Left colon (tissue), 2 donors: ENCODE results near the gene JAKMIP1. TPM values are rescaled to one million over a fixed set of nuclear protein-coding genes. Genes with fewer than 3 reads are reported as not detected.

Source experiments
- ATAC-seq: fragments of 200-7000 bp; cut with Tn5 transposase; one replicate; pipeline ENCODE4 v1.9.1; 2020; ENCODE audit warnings: mild to moderate bottlenecking, moderate library complexity
- DNase-seq, 2 donors: peaks; one replicate each; pipeline ENCODE4 v3.0.0-alpha.2; 2020
- intact Hi-C, 2 donors: fragments of 100-400 bp; cut with DNase I in 1 of 2; cut with micrococcal nuclease in 1 of 2; formaldehyde crosslinking; loops; one replicate each; pipeline versions ENCODE4 v1.11.2 to v1.14.0; 2022; cut with DNase I, micrococcal nuclease
- total RNA-seq, 2 donors: library from RNA; stranded (reverse); fragmentation: NEBNext Ultra II Directional; extraction: Animal tissue kit (Norgen Biotek cat#: 25700); gene quantifications; one replicate each; pipeline ENCODE4 v1.2.1, GENCODE V29; 2021
- donor health status: DM: no; HTN: no; CAD: no.
- donor health status: DM: yes; HTN: yes; CAD: no.

Gene JAKMIP1
- total RNA-seq, 2 donors from 2014 or later = 0.37 to 0.42 TPM

GRCh38 chr4:6206771-6207290, 6.5 kb upstream of the JAKMIP1 start:
- ATAC-seq (no peak), DNase-seq (no peak)
- intact Hi-C loops = no loop called here

- DNase-seq (no peak), ATAC-seq (no peak)
- intact Hi-C loops = no loop called here
These were observed 5.6 kb upstream of the JAKMIP1 start for GRCh38 chr4:6205973-6206372.

GRCh38 chr4:6205567-6205931, 5.2 kb upstream of the JAKMIP1 start:
- DNase-seq (no peak), ATAC-seq (no peak)
- intact Hi-C loops = no loop called here

- intact Hi-C loops = no loop called here
- no peak for DNase-seq
- no peak for ATAC-seq
These were observed 4.7 kb upstream of the JAKMIP1 start for GRCh38 chr4:6204871-6205566.

- ATAC-seq = no peak
- DNase-seq = no peak
- intact Hi-C loops = no loop called here
These were observed 3.7 kb upstream of the JAKMIP1 start for GRCh38 chr4:6204098-6204497.

- ATAC-seq (no peak), DNase-seq (no peak)
- intact Hi-C loops = no loop called here
These were observed 1.3 kb upstream of the JAKMIP1 start for GRCh38 chr4:6201580-6202091.

GRCh38 chr4:6200922-6201362, 593 bp upstream of the JAKMIP1 start:
- DNase-seq = peak in 1 of 2 donors; percentile 8
- intact Hi-C loops = no loop called here
- no peak for ATAC-seq

GRCh38 chr4:6199422-6199921, 877 bp downstream of the JAKMIP1 start:
- no peak for DNase-seq
- intact Hi-C loops = no loop called here
- no peak for ATAC-seq

GRCh38 chr4:6198768-6199421, 1.5 kb downstream of the JAKMIP1 start:
- intact Hi-C loops = no loop called here
- ATAC-seq = no peak
- no peak for DNase-seq

- intact Hi-C loops = no loop called here
- no peak for ATAC-seq
These were observed 2.1 kb downstream of the JAKMIP1 start for GRCh38 chr4:6198278-6198677.

GRCh38 chr4:6197433-6198174, 2.7 kb downstream of the JAKMIP1 start:
- no peak for ATAC-seq
- DNase-seq = no peak
- intact Hi-C loops = no loop called here

More at GRCh38 chr4:6198278-6198677, 2.1 kb downstream of the JAKMIP1 start:
- no peak for DNase-seq

- no peak for DNase-seq
These were observed 3.5 kb downstream of the JAKMIP1 start for GRCh38 chr4:6196871-6197270.

GRCh38 chr4:6196324-6196723, 4.0 kb downstream of the JAKMIP1 start:
- ATAC-seq = no peak
- DNase-seq = no peak
- intact Hi-C loops = no loop called here

More at GRCh38 chr4:6196871-6197270, 3.5 kb downstream of the JAKMIP1 start:
- intact Hi-C loops = no loop called here
- no peak for ATAC-seq

GRCh38 chr4:6195602-6196319, 4.6 kb downstream of the JAKMIP1 start:
- no peak for DNase-seq
- intact Hi-C loops = no loop called here
- ATAC-seq = no peak

- DNase-seq = no peak
- intact Hi-C loops = no loop called here
- ATAC-seq = no peak
These were observed 5.7 kb downstream of the JAKMIP1 start for GRCh38 chr4:6194458-6195195.

GRCh38 chr4:6193399-6193798, 7.0 kb downstream of the JAKMIP1 start:
- DNase-seq (no peak), ATAC-seq (no peak)
- intact Hi-C loops = no loop called here

- intact Hi-C loops = no loop called here
- ATAC-seq = no peak
- no peak for DNase-seq
These were observed 8.1 kb downstream of the JAKMIP1 start for GRCh38 chr4:6192245-6192644.
